Tibial nerve (tissue), 4 donors: ENCODE results near the gene LCN10.

Source experiments
- EP300 ChIP-seq, 2 donors: sonication (generic); formaldehyde crosslinking; IDR thresholded peaks; one replicate each; pipeline ENCODE4 v1.6.1; 2017; ENCODE audit warnings: antibody characterized with exemption in 2 of 2, mild to moderate bottlenecking in 1 of 2
- POLR2A ChIP-seq, 2 donors: fragments of 450-650 bp; IDR thresholded peaks; one replicate each; pipeline ENCODE4 v1.6.1; 2017; ENCODE audit warnings: antibody characterized with exemption in 2 of 2, mild to moderate bottlenecking in 2 of 2, moderate library complexity in 2 of 2
- TF ChIP-seq, protein P1 (sequence below), 5 experiments: fragments of 200-600 bp in 3 of 5; fragments of 450-650 bp in 2 of 5; sonication (generic) in 3 of 5; IDR thresholded peaks; one replicate each; pipeline ENCODE4 v1.5.1; 2016 to 2019; ENCODE audit warnings: antibody characterized with exemption in 5 of 5, mild to moderate bottlenecking in 3 of 5, moderate library complexity in 2 of 5

DNA sequence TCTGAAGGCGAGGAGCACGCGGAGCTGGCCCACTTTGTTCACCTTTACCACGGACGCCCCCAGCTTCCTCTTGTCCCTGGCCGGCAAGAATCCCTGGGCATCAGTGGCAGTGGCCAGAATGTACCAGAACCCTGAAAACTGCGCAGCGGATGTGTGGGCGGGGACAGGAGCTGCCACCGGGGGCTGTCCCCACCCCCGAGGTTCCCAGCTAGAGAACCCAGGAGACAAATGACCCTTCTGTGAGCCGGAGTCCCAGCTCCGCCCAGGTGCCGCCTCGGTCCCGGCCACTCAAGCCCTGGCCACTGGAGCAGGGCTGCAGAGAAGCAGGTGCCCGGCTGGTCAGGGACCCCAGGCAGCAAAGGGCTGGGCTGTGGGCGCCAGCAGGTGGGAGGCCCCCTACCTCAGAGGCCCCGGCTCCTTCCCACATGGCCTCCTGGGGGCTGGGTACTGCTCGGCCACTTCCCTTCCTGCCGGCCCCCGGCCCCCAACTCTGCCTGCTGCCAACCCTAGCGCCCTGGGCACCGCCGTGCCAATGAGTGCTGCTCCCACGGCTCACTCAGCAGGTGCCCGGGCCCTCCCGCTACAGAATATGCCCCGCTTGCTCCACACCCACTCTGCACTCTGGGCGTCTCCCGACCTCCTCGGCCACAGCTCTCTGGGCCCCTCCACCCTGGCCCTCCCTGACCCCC is 713 bp downstream of the LCN10 start:
- TF ChIP-seq POLR2A (IDR thresholded peaks at IDR 0.05) (no peak), EP300 (IDR thresholded peaks at IDR 0.05) (no peak)
- TF ChIP-seq, protein P1, sequence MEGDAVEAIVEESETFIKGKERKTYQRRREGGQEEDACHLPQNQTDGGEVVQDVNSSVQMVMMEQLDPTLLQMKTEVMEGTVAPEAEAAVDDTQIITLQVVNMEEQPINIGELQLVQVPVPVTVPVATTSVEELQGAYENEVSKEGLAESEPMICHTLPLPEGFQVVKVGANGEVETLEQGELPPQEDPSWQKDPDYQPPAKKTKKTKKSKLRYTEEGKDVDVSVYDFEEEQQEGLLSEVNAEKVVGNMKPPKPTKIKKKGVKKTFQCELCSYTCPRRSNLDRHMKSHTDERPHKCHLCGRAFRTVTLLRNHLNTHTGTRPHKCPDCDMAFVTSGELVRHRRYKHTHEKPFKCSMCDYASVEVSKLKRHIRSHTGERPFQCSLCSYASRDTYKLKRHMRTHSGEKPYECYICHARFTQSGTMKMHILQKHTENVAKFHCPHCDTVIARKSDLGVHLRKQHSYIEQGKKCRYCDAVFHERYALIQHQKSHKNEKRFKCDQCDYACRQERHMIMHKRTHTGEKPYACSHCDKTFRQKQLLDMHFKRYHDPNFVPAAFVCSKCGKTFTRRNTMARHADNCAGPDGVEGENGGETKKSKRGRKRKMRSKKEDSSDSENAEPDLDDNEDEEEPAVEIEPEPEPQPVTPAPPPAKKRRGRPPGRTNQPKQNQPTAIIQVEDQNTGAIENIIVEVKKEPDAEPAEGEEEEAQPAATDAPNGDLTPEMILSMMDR (IDR thresholded peaks at IDR 0.05), result no peak
